ENCODE data around the gene DHRS13. TPM values are rescaled to one million over a fixed set of nuclear protein-coding genes. Genes with fewer than 3 reads are reported as not detected.

Gene DHRS13
- total and polyA plus RNA-seq, 9 donors: 3.7 to 13.8 (median 7.8) TPM

- Histone ChIP-seq H3K9me3 (no peaks in the 10 kb centered on the region), H3K4me3 (no peak overlapping the region), H3K27me3 (no peaks in the 10 kb centered on the region), H3K27ac (no peak overlapping the region), H3K36me3 (no peaks in the 10 kb centered on the region), H3K4me1 (ENCODE audit: insufficient read depth) (peaks cover 1% of the 10 kb centered on the region)
- intact Hi-C loops (cut with DNase I): loop anchor here in 1 of 4 donors (10.0 kb wide), 1 partner anchor 94 kb away; no protein-coding TSS in a partner anchor
- no peak for DNase-seq
- WGBS, 3 donors: 38 to 55% (median 54%) methylated on average over 2 of the region's 2 CpGs
- TF ChIP-seq POLR2A (IDR thresholded peaks at IDR 0.05) (no peak), EP300 (IDR thresholded peaks at IDR 0.05) (no peak), CTCF (IDR thresholded peaks at IDR 0.05) (no peak)
Observed at GRCh38 chr17:28858801-28859355, 44.0 kb downstream of the DHRS13 start.

GRCh38 chr17:28857905-28858800 lies 44.7 kb downstream of the DHRS13 start:
- intact Hi-C loops (cut with DNase I): loop anchor here in 1 of 4 donors (10.0 kb wide), 1 partner anchor 93 kb away; no protein-coding TSS in a partner anchor

GRCh38 chr17:28856028-28856574 lies 46.8 kb downstream of the DHRS13 start:
- WGBS, 3 donors: 84 to 91% (median 88%) methylated on average over 5 of the region's 5 CpGs
- intact Hi-C loops (cut with DNase I): loop anchor here in 1 of 4 donors (10.0 kb wide), 1 partner anchor 91 kb away; no protein-coding TSS in a partner anchor
- no peak for DNase-seq
- H3K9me3 ChIP-seq: no peaks in the 10 kb centered on the region
- no peaks in the 10 kb centered on the region for H3K36me3 ChIP-seq
- H3K4me3 ChIP-seq: no peak overlapping the region
- H3K4me1 ChIP-seq (ENCODE audit: insufficient read depth): peaks cover 1% of the 10 kb centered on the region
- no peak overlapping the region for H3K27ac ChIP-seq
- no peaks in the 10 kb centered on the region for H3K27me3 ChIP-seq
- TF ChIP-seq POLR2A (IDR thresholded peaks at IDR 0.05): no peak
- TF ChIP-seq CTCF (IDR thresholded peaks at IDR 0.05): no peak
- no peak for TF ChIP-seq EP300 (IDR thresholded peaks at IDR 0.05)

More at GRCh38 chr17:28857905-28858800, 44.7 kb downstream of the DHRS13 start:
- Histone ChIP-seq H3K27ac (no peak overlapping the region), H3K9me3 (no peaks in the 10 kb centered on the region), H3K27me3 (no peaks in the 10 kb centered on the region), H3K4me1 (ENCODE audit: insufficient read depth) (peaks cover 1% of the 10 kb centered on the region), H3K36me3 (no peaks in the 10 kb centered on the region), H3K4me3 (no peak overlapping the region)
- no peak for TF ChIP-seq EP300 (IDR thresholded peaks at IDR 0.05)
- no peak for TF ChIP-seq POLR2A (IDR thresholded peaks at IDR 0.05)
- no peak for TF ChIP-seq CTCF (IDR thresholded peaks at IDR 0.05)
- 81 to 90% (median 86%) methylated on average over 3 of the region's 3 CpGs for WGBS, 3 donors
- DNase-seq: no peak

- H3K27ac ChIP-seq: peak overlapping the region; percentile 40 to 73
- WGBS, 3 donors: 13 to 15% (median 14%) methylated on average over 5 of the region's 5 CpGs
- no peaks in the 10 kb centered on the region for H3K27me3 ChIP-seq
- H3K4me3 ChIP-seq: peak overlapping the region; percentile 67
- TF ChIP-seq EP300 (IDR thresholded peaks at IDR 0.05) (no peak), CTCF (IDR thresholded peaks at IDR 0.05) (no peak), POLR2A (IDR thresholded peaks at IDR 0.05) (no peak)
- no peaks in the 10 kb centered on the region for H3K36me3 ChIP-seq
- intact Hi-C loops (cut with DNase I): loop anchor here in 1 of 4 donors (10.0 kb wide), 1 partner anchor 91 kb away; no protein-coding TSS in a partner anchor
- H3K9me3 ChIP-seq: no peaks in the 10 kb centered on the region
- H3K4me1 ChIP-seq (ENCODE audit: insufficient read depth): peaks cover 1% of the 10 kb centered on the region
- DNase-seq: no peak
Observed at GRCh38 chr17:28855336-28855679, 47.6 kb downstream of the DHRS13 start.

All from ovary (tissue), 9 donors.